Stimulated activated CD8-positive, alpha-beta memory T cell treated with anti-CD3 and anti-CD28 coated beads, Interleukin-7, amount 100 ng/mL, for 48 hours (primary cell): ENCODE measurements around the gene BCL2L12.
"Not testable (repeated sequence)": the region's sequence is repeated elsewhere in the genome, so short reads cannot be mapped to it uniquely, and the experiment has no call there.

ENCODE experiments used
- DNase-seq, 2 donors: peaks; one replicate each; pipeline ENCODE4 v3.0.0-alpha.2; 2020; ENCODE audit warnings: low read depth in 1 of 2; ENCODE audit errors: extremely low read depth in 1 of 2

The BCL2L12 gene

GRCh38 chr19:49665351-49666119 is at the start of gene BCL2L12, which contains the start of gene IRF3:
Gene BCL2L12 (plus strand): TSS chr19:49665933. CDS start chr19:49666693, 760 bp downstream.
Gene IRF3 (minus strand): TSS chr19:49665857. CDS start chr19:49664838, 1,019 bp downstream.
- peak; percentile 94 to 97 for DNase-seq

GRCh38 chr19:49616532-49616931 is 49.2 kb upstream of the BCL2L12 start:
- DNase-seq = no peak

GRCh38 chr19:49616945-49617344 is 48.8 kb upstream of the BCL2L12 start:
- no peak for DNase-seq

- DNase-seq = not testable (repeated sequence)
These were observed 47.9 kb upstream of the BCL2L12 start for GRCh38 chr19:49617860-49618259.

GRCh38 chr19:49624967-49625910 is 40.5 kb upstream of the BCL2L12 start:
- no peak for DNase-seq

GRCh38 chr19:49626226-49626625 is 39.5 kb upstream of the BCL2L12 start:
- no peak for DNase-seq

- no peak for DNase-seq
These were observed 36.1 kb upstream of the BCL2L12 start for GRCh38 chr19:49629659-49630058.

- DNase-seq = no peak
These were observed 34.6 kb upstream of the BCL2L12 start for GRCh38 chr19:49631014-49631588.

- no peak for DNase-seq
These were observed 34.0 kb upstream of the BCL2L12 start for GRCh38 chr19:49631610-49632192.

- DNase-seq = no peak
These were observed 33.2 kb upstream of the BCL2L12 start for GRCh38 chr19:49632576-49632975.

GRCh38 chr19:49633273-49633672 is 32.5 kb upstream of the BCL2L12 start:
- DNase-seq = not testable (repeated sequence)

- DNase-seq = no peak
These were observed 30.1 kb upstream of the BCL2L12 start for GRCh38 chr19:49635530-49636232.

- DNase-seq = no peak
These were observed 29.4 kb upstream of the BCL2L12 start for GRCh38 chr19:49636233-49636932.

GRCh38 chr19:49637821-49638738 is 27.7 kb upstream of the BCL2L12 start:
- no peak for DNase-seq

GRCh38 chr19:49639401-49640112 is 26.2 kb upstream of the BCL2L12 start:
- DNase-seq = no peak

GRCh38 chr19:49640113-49640898 is 25.4 kb upstream of the BCL2L12 start, which contains the start of gene RRAS:
Gene RRAS (minus strand): TSS chr19:49640143. CDS start chr19:49640098, 45 bp downstream.
- peak; percentile 99 to 100 for DNase-seq
